LHCN-M2 (cell line): Measurements from ENCODE around the gene RPRM. TPM values are rescaled to one million over a fixed set of nuclear protein-coding genes. Genes with fewer than 3 reads are reported as not detected.
"Not testable (repeated sequence)": the region's sequence is repeated elsewhere in the genome, so short reads cannot be mapped to it uniquely, and the experiment has no call there.

Experiments
- DNase-seq: peaks from one replicate; pipeline ENCODE4 v3.0.0-alpha.2; 2012; ENCODE audit warnings: low read depth
- total RNA-seq: library from RNA; depleted of rRNA; stranded (reverse); fragments of >200 nt; gene quantifications from 2 replicates; pipeline ENCODE4 v1.2.3, GENCODE V29; 2014

RPRM gene
- total RNA-seq, 1 experiment from 2014 or later = not detected

- DNase-seq = no peak
Observed at GRCh38 chr2:153461453-153461852, 17.1 kb downstream of the RPRM start.

GRCh38 chr2:153455861-153456260 lies 22.7 kb downstream of the RPRM start:
- DNase-seq = no peak

DNA sequence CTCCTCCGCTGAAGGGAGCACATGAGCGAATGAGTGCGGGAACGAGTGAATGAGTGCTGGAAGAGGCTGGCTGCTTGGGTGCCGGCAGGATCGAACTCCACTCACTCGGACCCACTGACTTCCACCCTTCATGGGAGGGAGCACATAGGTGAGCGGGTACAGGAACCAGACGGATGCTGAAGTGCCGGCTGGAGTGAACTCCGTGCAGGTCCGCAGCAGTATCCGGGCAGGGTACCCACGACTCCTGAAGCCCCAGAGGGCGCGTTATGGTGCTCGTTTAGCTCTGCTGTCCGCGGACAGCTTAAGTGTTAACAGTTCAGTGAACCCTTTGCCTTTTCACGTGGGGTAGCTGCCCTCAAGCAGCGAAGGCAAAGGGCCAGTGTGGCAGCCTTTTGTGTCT lies 23.2 kb downstream of the RPRM start:
- no peak for DNase-seq

GRCh38 chr2:153451611-153452010 lies 27.0 kb downstream of the RPRM start:
- DNase-seq = no peak

- no peak for DNase-seq
Observed at GRCh38 chr2:153443106-153443505, 35.5 kb downstream of the RPRM start.

DNA sequence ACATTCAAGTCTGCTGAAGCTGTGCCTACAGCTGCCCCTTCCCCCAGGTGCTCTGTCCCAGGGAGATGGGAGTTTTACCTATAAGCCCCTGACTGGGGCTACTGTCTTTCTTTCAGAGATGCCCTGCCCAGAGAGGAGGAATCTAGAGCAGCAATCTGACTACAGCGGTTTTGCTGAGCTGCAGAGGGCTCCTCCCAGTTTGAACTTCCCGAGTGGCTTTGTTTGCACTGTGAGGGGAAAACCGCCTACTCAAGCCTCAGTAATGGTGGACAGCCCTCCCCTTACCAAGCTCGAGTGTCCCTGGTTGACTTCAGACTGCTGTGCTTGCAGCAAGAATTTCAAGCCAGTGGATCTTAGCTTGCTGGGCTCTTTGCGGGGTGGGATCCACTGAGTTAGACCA lies 35.9 kb downstream of the RPRM start:
- not testable (repeated sequence) for DNase-seq

DNA sequence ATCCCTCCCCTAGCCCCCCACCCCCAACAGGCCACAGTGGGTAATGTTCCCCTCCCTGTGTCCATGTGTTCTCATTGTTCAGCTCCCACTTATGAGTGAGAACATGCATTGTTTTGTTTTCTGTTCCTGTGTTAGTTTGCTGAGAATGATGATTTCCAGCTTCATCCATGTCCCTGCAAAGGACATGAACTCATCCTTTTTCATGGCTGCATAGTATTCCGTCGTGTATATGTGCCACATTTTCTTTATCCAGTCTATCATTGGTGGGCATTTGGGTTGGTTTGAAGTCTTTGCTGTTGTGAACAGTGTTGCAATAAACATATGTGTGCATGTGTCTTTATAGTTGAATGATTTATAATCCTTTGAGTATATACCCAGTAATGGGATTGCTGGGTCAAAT lies 38.5 kb downstream of the RPRM start:
- not testable (repeated sequence) for DNase-seq

DNA sequence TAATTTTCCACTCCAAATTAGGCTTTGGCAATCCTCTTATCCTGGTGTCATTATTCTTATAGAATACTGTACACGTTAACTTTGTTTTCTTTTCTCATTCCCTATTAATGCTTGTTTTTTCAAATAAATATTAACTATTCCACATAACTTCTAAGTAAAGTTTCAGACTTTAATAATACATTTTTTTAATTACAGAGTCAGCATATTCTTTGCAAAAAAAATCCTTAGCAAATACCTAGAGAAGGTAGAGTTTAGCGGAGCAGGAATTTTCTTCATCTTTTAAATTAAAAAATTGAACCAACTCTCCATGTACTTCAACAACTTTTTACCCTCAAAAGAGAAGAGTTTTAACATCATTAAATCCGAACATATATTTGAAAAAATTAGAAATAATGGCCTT lies 45.2 kb downstream of the RPRM start:
- no peak for DNase-seq

DNA sequence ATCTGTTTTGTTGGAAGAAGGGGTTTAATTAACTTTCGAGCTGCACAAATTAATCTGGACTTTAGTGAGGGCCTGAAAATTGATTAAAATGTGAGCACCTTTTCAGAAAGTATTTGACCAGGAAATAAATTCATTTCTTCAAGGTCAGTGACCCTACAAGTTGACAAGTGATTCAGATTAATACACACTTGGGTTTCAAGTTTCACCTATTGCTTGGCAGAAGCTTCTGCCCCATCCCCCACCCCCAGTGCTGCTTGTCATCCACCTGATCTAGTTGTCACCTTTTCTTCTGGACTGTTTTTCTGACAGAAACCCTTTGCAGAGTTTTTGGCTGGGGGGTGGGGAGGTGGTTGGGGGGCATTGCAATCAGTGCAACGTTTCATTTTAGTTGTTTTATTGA lies 46.2 kb downstream of the RPRM start:
- DNase-seq = no peak

DNA sequence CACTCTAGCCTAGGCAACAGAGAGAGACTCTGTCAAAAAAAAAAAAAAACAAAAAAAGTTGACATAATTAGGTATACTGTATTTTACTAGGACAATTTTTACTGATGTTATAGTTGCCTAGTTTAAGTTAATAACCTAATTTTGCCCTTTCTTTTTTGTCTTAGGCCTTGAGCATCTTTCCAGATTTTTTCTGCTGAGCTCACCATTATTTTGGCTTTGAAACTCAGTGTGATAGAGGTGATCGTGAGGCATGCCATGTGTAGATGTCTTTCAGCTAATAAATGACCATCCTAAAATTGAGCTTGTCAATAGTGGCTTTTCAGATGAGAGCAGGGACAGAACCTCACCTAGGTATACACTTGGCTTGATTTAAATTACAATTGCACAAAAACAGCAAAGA lies 47.4 kb downstream of the RPRM start:
- no peak for DNase-seq
